B cell (primary cell): Measurements from ENCODE around the gene BEST1. TPM values are rescaled to one million over a fixed set of nuclear protein-coding genes. Genes with fewer than 3 reads are reported as not detected.

Experiments used
- ATAC-seq: fragments of 200-7000 bp; cut with Tn5 transposase; one replicate; pipeline ENCODE4 v1.10.0; 2021; ENCODE audit warnings: low read depth, mild to moderate bottlenecking, moderate number of reproducible peaks, moderate library complexity
- CTCF ChIA-PET: fragments of 350-600 bp; sonication (Branson Sonifier 250); formaldehyde crosslinking; loops from one replicate; lab custom pipeline; 2021; ENCODE audit warnings: antibody characterized with exemption, inconsistent platforms; lab: Charles Lee
- POLR2A ChIA-PET: fragments of 350-600 bp; sonication (Branson Sonifier 250); formaldehyde crosslinking; loops from one replicate; lab custom pipeline; 2021; ENCODE audit warnings: antibody characterized with exemption; lab: Charles Lee
- DNase-seq: peaks from one replicate; pipeline ENCODE4 v3.0.0; 2013
- H2AFZ ChIP-seq: 2 replicates; pipeline ENCODE4 v1.6.1; 2012; ENCODE audit warnings: mild to moderate bottlenecking, low read depth, low read length; ENCODE audit not compliant: insufficient read depth, poor library complexity, severe bottlenecking
- H3K27ac ChIP-seq, 2 donors: 1 replicate in 1 of 2; 2 replicates in 1 of 2; pipeline ENCODE4 v1.5.1; 2012 to 2013; ENCODE audit warnings: low read length in 2 of 2, mild to moderate bottlenecking in 2 of 2, moderate library complexity in 1 of 2
- H3K27me3 ChIP-seq, 4 experiments: fragments of 200-600 bp in 1 of 4; sonication (generic) in 1 of 4; replicated peaks in 1 of 4; 1 replicate in 2 of 4; 2 replicates in 2 of 4; pipeline versions ENCODE4 v1.6.1 to v1.7.0; 2013 to 2016; ENCODE audit warnings: low read length in 3 of 4, mild to moderate bottlenecking in 2 of 4, mixed read lengths in 1 of 4, moderate library complexity in 1 of 4; ENCODE audit not compliant: insufficient read depth in 4 of 4, control insufficient read depth in 3 of 4; ENCODE audit errors: control extremely low read depth in 1 of 4
- H3K36me3 ChIP-seq, 2 experiments: replicated peaks in 1 of 2; 1 replicate in 1 of 2; 2 replicates in 1 of 2; pipeline versions ENCODE4 v1.6.1 to v1.7.1; 2013; ENCODE audit warnings: low read length in 1 of 2; ENCODE audit not compliant: insufficient read depth in 2 of 2, control insufficient read depth in 1 of 2; ENCODE audit errors: control extremely low read depth in 1 of 2, extremely low read depth in 1 of 2
- H3K4me1 ChIP-seq, 2 donors: fragments of 200-600 bp in 1 of 2; sonication (generic) in 1 of 2; 1 replicate in 1 of 2; 2 replicates in 1 of 2; pipeline versions ENCODE4 v1.5.1 to v1.6.1; 2013 to 2017; ENCODE audit warnings: low read length in 2 of 2; ENCODE audit not compliant: control insufficient read depth in 2 of 2, insufficient read depth in 2 of 2
- H3K4me2 ChIP-seq: replicated peaks from 2 replicates; pipeline ENCODE3; 2012; ENCODE audit warnings: mild to moderate bottlenecking, low read depth, low read length; ENCODE audit not compliant: poor library complexity, severe bottlenecking
- H3K4me3 ChIP-seq, 5 experiments: fragments of 200-600 bp in 1 of 5; sonication (generic) in 1 of 5; 1 replicate in 3 of 5; 2 replicates in 2 of 5; pipeline versions ENCODE4 v1.5.1 to v1.7.0; 2011 to 2016; ENCODE audit warnings: low read length in 4 of 5, mild to moderate bottlenecking in 4 of 5, low read depth in 2 of 5, control low read depth in 1 of 5, moderate library complexity in 1 of 5; ENCODE audit not compliant: insufficient read depth in 1 of 5; ENCODE audit errors: control extremely low read depth in 1 of 5, extremely low read depth in 1 of 5
- H3K79me2 ChIP-seq: fragments of 200-600 bp; sonication (generic); one replicate; pipeline ENCODE4 v1.6.0; 2016; ENCODE audit warnings: low read length; ENCODE audit not compliant: control insufficient read depth, insufficient read depth
- H3K9ac ChIP-seq: fragments of 200-600 bp; sonication (generic); 2 replicates; pipeline ENCODE4 v1.6.1; 2017; ENCODE audit warnings: mild to moderate bottlenecking, low read length, moderate library complexity
- H3K9me3 ChIP-seq, 3 donors: one replicate each; pipeline versions ENCODE4 v1.6.1 to v1.7.1; 2013; ENCODE audit warnings: low read length in 2 of 3; ENCODE audit not compliant: control insufficient read depth in 2 of 3, insufficient read depth in 1 of 3; ENCODE audit errors: control extremely low read depth in 1 of 3
- H4K20me1 ChIP-seq: 2 replicates; pipeline ENCODE4 v1.6.0; 2012; ENCODE audit warnings: mild to moderate bottlenecking, low read length; ENCODE audit not compliant: insufficient read depth, control insufficient read depth, poor library complexity, severe bottlenecking
- H3K27ac Mint-ChIP-seq: one replicate; pipeline ENCODE4 v1.8.0; 2021; ENCODE audit warnings: mixed read lengths
- H3K27me3 Mint-ChIP-seq: one replicate; pipeline ENCODE4 v1.8.0; 2021; ENCODE audit warnings: mixed read lengths
- H3K4me1 Mint-ChIP-seq: one replicate; pipeline ENCODE4 v1.8.0; 2021; ENCODE audit warnings: mixed read lengths
- H3K4me3 Mint-ChIP-seq: one replicate; pipeline ENCODE4 v1.8.0; 2021; ENCODE audit warnings: mixed read lengths
- H3K9me3 Mint-ChIP-seq: one replicate; pipeline ENCODE4 v1.8.0; 2022; ENCODE audit warnings: mixed read lengths; ENCODE audit not compliant: insufficient read depth
- EZH2 ChIP-seq: IDR thresholded peaks from 2 replicates; pipeline ENCODE4 v1.6.1; 2012; ENCODE audit warnings: borderline replicate concordance, low read depth, mild to moderate bottlenecking, moderate library complexity, low read length; ENCODE audit not compliant: insufficient read depth, poor library complexity, severe bottlenecking
- WGBS: methylation state at CpG from one replicate; pipeline ENCODE4 v1.1.5; 2013; ENCODE audit warnings: missing lambda C conversion rate; ENCODE audit not compliant: insufficient coverage; 5-methylcytosine and 5-hydroxymethylcytosine counted together
- intact Hi-C: fragments of 100-400 bp; cut with micrococcal nuclease; formaldehyde crosslinking; loops from one replicate; pipeline ENCODE4 v1.10.0; 2022
- polyA plus RNA-seq: library from polyadenylated mRNA; depleted of rRNA; stranded (reverse); fragments of >200 nt; gene quantifications from 2 replicates; pipeline ENCODE4 v1.2.3, GENCODE V29; 2012
- total RNA-seq, 2 donors: library from RNA; stranded (reverse); fragments of 120-200 nt in 1 of 2; gene quantifications; 1 replicate in 1 of 2; 2 replicates in 1 of 2; pipeline versions ENCODE4 v1.2.3 to v1.2.4, GENCODE V29; 2013 to 2022
- TF ChIP-seq, protein P1 (sequence below): fragments of 200-600 bp; IDR thresholded peaks from one replicate; pipeline ENCODE4 v1.8.0; 2022; ENCODE audit warnings: antibody characterized with exemption, mild to moderate bottlenecking

BEST1 gene
- total and polyA plus RNA-seq, 2 donors (not counting 1 experiment from before 2014, with no cell fraction given) = 0.07 to 0.99 TPM

DNA sequence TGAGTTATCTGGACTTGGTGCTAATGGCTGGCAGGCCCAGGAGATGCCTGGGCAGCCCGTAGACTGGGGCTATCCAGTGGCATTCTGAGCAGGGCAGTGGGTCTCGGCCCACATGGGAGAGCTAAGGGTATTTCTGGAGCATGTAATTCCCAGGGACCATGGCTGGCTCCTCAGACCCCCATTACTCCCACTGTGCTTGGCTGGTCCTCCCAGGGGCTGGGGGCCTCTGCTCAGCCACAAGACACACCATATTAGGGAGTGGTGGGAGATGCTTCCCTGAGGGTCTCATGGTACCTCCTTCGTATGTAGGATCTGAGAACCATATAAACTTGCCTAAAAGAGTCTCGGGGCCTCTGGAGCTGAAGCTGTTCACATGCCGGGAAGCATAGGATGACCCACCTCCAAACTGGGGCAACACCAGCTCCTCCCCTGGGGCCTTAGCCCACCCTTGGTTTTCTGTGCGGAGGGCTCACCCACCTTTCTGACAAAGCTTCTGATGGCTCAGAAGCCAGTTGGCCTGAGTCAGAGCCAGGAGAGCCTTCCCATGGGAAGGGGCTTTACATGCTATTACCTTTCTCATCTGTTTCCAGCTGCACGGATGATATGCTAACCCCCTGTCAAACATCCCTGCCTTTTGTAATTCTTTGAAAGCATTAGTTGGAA lies 26.8 kb downstream of the BEST1 start:
- Histone ChIP-seq H3K4me2 (no peak overlapping the region), H3K79me2 (peaks cover 13% of the 10 kb centered on the region), H3K27me3 (no peaks in the 10 kb centered on the region), H3K9ac (no peak overlapping the region), H3K9me3 (no peaks in the 10 kb centered on the region), H3K4me3 (no peak overlapping the region), H2AFZ (no peak overlapping the region), H3K4me1 (peaks cover 15 to 19% of the 10 kb centered on the region in 2 donors), H3K36me3 (no peaks in the 10 kb centered on the region), H3K27ac (no peak overlapping the region), H4K20me1 (no peaks in the 10 kb centered on the region)
- Mint-ChIP-seq H3K27ac (no peak overlapping the region), H3K9me3 (no peaks in the 10 kb centered on the region), H3K4me3 (no peak overlapping the region), H3K27me3 (no peaks in the 10 kb centered on the region), H3K4me1 (peaks cover 18% of the 10 kb centered on the region)
- DNase-seq (no peak), ATAC-seq (no peak)
- CTCF ChIA-PET = interaction anchor here (0.6 to 2.4 kb wide), 2 partner anchors 104 to 110 kb away, joined by 4 to 5 read pairs; no protein-coding TSS in a partner anchor
- intact Hi-C loops = no loop called here
- WGBS = 84% methylated on average over 6 of the region's 7 CpGs
- POLR2A ChIA-PET = no interaction called here
- TF ChIP-seq EZH2 = no peak
- TF ChIP-seq, protein P1, sequence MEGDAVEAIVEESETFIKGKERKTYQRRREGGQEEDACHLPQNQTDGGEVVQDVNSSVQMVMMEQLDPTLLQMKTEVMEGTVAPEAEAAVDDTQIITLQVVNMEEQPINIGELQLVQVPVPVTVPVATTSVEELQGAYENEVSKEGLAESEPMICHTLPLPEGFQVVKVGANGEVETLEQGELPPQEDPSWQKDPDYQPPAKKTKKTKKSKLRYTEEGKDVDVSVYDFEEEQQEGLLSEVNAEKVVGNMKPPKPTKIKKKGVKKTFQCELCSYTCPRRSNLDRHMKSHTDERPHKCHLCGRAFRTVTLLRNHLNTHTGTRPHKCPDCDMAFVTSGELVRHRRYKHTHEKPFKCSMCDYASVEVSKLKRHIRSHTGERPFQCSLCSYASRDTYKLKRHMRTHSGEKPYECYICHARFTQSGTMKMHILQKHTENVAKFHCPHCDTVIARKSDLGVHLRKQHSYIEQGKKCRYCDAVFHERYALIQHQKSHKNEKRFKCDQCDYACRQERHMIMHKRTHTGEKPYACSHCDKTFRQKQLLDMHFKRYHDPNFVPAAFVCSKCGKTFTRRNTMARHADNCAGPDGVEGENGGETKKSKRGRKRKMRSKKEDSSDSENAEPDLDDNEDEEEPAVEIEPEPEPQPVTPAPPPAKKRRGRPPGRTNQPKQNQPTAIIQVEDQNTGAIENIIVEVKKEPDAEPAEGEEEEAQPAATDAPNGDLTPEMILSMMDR = no peak
